Duodenal mucosa (tissue), 2 donors: ENCODE measurements around the gene GPR84.
A peak's percentile ranks its signal among the peaks of the same experiment; 100 is the strongest.

Experiments
- H3K27ac ChIP-seq: one replicate; pipeline ENCODE4 v1.7.0; 2013; ENCODE audit warnings: low read depth, low read length
- H3K27me3 ChIP-seq, 2 donors: one replicate each; pipeline ENCODE4 v1.7.0; 2013; ENCODE audit warnings: low read length in 2 of 2, control low read depth in 1 of 2; ENCODE audit not compliant: insufficient read depth in 2 of 2, control insufficient read depth in 1 of 2
- H3K36me3 ChIP-seq, 2 donors: one replicate each; pipeline ENCODE4 v1.7.0; 2013; ENCODE audit warnings: low read length in 2 of 2, control low read depth in 1 of 2; ENCODE audit not compliant: insufficient read depth in 2 of 2, control insufficient read depth in 1 of 2
- H3K4me1 ChIP-seq, 2 donors: one replicate each; pipeline ENCODE4 v1.7.0; 2013; ENCODE audit warnings: low read length in 2 of 2, control low read depth in 1 of 2; ENCODE audit not compliant: insufficient read depth in 2 of 2, control insufficient read depth in 1 of 2
- H3K4me3 ChIP-seq, 2 donors: one replicate each; pipeline ENCODE4 v1.7.0; 2013; ENCODE audit warnings: low read length in 2 of 2, low read depth in 1 of 2
- H3K9ac ChIP-seq, 2 donors: one replicate each; pipeline ENCODE4 v1.7.0; 2013; ENCODE audit warnings: low read length in 2 of 2, low read depth in 1 of 2
- H3K9me3 ChIP-seq, 2 donors: one replicate each; pipeline ENCODE4 v1.7.0; 2013; ENCODE audit warnings: low read length in 2 of 2, control low read depth in 1 of 2; ENCODE audit not compliant: control insufficient read depth in 1 of 2

GPR84 gene

GRCh38 chr12:54340846-54341245 lies 23.4 kb downstream of the GPR84 start:
- no peaks in the 10 kb centered on the region for H3K27me3 ChIP-seq
- H3K9ac ChIP-seq: no peak overlapping the region
- H3K27ac ChIP-seq: no peak overlapping the region
- no peak overlapping the region for H3K4me3 ChIP-seq
- H3K36me3 ChIP-seq: peaks cover 42 to 52% of the 10 kb centered on the region in 2 donors
- H3K9me3 ChIP-seq: no peaks in the 10 kb centered on the region
- H3K4me1 ChIP-seq: peaks cover 19 to 28% of the 10 kb centered on the region in 2 donors

GRCh38 chr12:54338698-54339296 lies 25.5 kb downstream of the GPR84 start:
- H3K4me3 ChIP-seq: no peak overlapping the region
- H3K4me1 ChIP-seq: peaks cover 19 to 28% of the 10 kb centered on the region in 2 donors
- H3K9ac ChIP-seq: no peak overlapping the region
- no peak overlapping the region for H3K27ac ChIP-seq
- no peaks in the 10 kb centered on the region for H3K27me3 ChIP-seq
- H3K36me3 ChIP-seq: peaks cover 36 to 39% of the 10 kb centered on the region in 2 donors
- no peaks in the 10 kb centered on the region for H3K9me3 ChIP-seq

- H3K27ac ChIP-seq: no peak overlapping the region
- H3K9ac ChIP-seq: no peak overlapping the region
- peaks cover 29 to 32% of the 10 kb centered on the region in 2 donors for H3K36me3 ChIP-seq
- peaks cover 19 to 28% of the 10 kb centered on the region in 2 donors for H3K4me1 ChIP-seq
- no peaks in the 10 kb centered on the region for H3K9me3 ChIP-seq
- H3K27me3 ChIP-seq: no peaks in the 10 kb centered on the region
- no peak overlapping the region for H3K4me3 ChIP-seq
Observed at GRCh38 chr12:54337854-54338650, 26.2 kb downstream of the GPR84 start.

GRCh38 chr12:54337280-54337842 lies 26.9 kb downstream of the GPR84 start:
- Histone ChIP-seq H3K4me3 (no peak overlapping the region), H3K27me3 (no peaks in the 10 kb centered on the region), H3K9me3 (no peaks in the 10 kb centered on the region), H3K4me1 (peaks cover 19 to 28% of the 10 kb centered on the region in 2 donors), H3K27ac (no peak overlapping the region), H3K9ac (no peak overlapping the region), H3K36me3 (peaks cover 23 to 25% of the 10 kb centered on the region in 2 donors)

- H3K4me1 ChIP-seq: peaks cover 36 to 41% of the 10 kb centered on the region in 2 donors
- no peaks in the 10 kb centered on the region for H3K27me3 ChIP-seq
- H3K4me3 ChIP-seq: no peak overlapping the region
- H3K36me3 ChIP-seq: peaks cover 0 to 10% of the 10 kb centered on the region in 2 donors
- H3K9ac ChIP-seq: no peak overlapping the region
- H3K27ac ChIP-seq: no peak overlapping the region
- H3K9me3 ChIP-seq: no peaks in the 10 kb centered on the region
Observed at GRCh38 chr12:54333420-54334034, 30.8 kb downstream of the GPR84 start.

- Histone ChIP-seq H3K9me3 (no peaks in the 10 kb centered on the region), H3K36me3 (peaks cover 0 to 10% of the 10 kb centered on the region in 2 donors), H3K9ac (no peak overlapping the region), H3K27ac (no peak overlapping the region), H3K4me3 (no peak overlapping the region), H3K4me1 (peaks cover 26 to 27% of the 10 kb centered on the region in 2 donors), H3K27me3 (no peaks in the 10 kb centered on the region)
Observed at GRCh38 chr12:54331461-54331860, 32.8 kb downstream of the GPR84 start.

- no peak overlapping the region for H3K9ac ChIP-seq
- H3K27ac ChIP-seq: no peak overlapping the region
- no peaks in the 10 kb centered on the region for H3K9me3 ChIP-seq
- H3K36me3 ChIP-seq: peaks cover 0 to 10% of the 10 kb centered on the region in 2 donors
- H3K27me3 ChIP-seq: no peaks in the 10 kb centered on the region
- peaks cover 28 to 30% of the 10 kb centered on the region in 2 donors for H3K4me1 ChIP-seq
- no peak overlapping the region for H3K4me3 ChIP-seq
Observed at GRCh38 chr12:54330442-54330841, 33.8 kb downstream of the GPR84 start.

- Histone ChIP-seq H3K27me3 (no peaks in the 10 kb centered on the region), H3K9me3 (no peaks in the 10 kb centered on the region), H3K4me3 (no peak overlapping the region), H3K4me1 (peaks cover 28 to 30% of the 10 kb centered on the region in 2 donors), H3K27ac (no peak overlapping the region), H3K9ac (no peak overlapping the region), H3K36me3 (peaks cover 0 to 10% of the 10 kb centered on the region in 2 donors)
Observed at GRCh38 chr12:54329759-54330158, 34.5 kb downstream of the GPR84 start.

GRCh38 chr12:54328595-54329337 lies 35.5 kb downstream of the GPR84 start:
- Histone ChIP-seq H3K9ac (peak overlapping the region in 1 of 2 donors; percentile 6), H3K36me3 (peaks cover 0 to 10% of the 10 kb centered on the region in 2 donors), H3K9me3 (no peaks in the 10 kb centered on the region), H3K4me3 (peak overlapping the region; percentile 11 to 43), H3K27ac (no peak overlapping the region), H3K27me3 (no peaks in the 10 kb centered on the region), H3K4me1 (peaks cover 28 to 30% of the 10 kb centered on the region in 2 donors)
